H1 (cell line): ENCODE results near the gene UBE2E1. TPM values are rescaled to one million over a fixed set of nuclear protein-coding genes. Genes with fewer than 3 reads are reported as not detected.

Experiments used
- ASH2L ChIP-seq: fragments of 200-600, 300-600 bp; sonication (generic); IDR thresholded peaks from one replicate; pipeline ENCODE4 v1.7.1; 2017; ENCODE audit warnings: low read length
- CHD2 ChIP-seq: IDR thresholded peaks from 2 replicates; pipeline ENCODE4 v1.6.1; 2012; ENCODE audit warnings: low read length, improper control_type of control experiment
- CHD7 ChIP-seq: fragments of 300-600 bp; sonication (generic); IDR thresholded peaks from 2 replicates; pipeline ENCODE4 v1.7.1; 2012; ENCODE audit warnings: low read length, moderate library complexity, mild to moderate bottlenecking, inconsistent platforms; ENCODE audit not compliant: insufficient replicate concordance
- GABPA ChIP-seq: IDR thresholded peaks from 2 replicates; pipeline ENCODE4 v1.6.1; 2011; ENCODE audit warnings: mild to moderate bottlenecking, low read length, moderate library complexity, borderline replicate concordance; ENCODE audit not compliant: insufficient read depth
- POLR2A ChIP-seq, 2 experiments: IDR thresholded peaks; 1 replicate in 1 of 2; 2 replicates in 1 of 2; pipeline ENCODE4 v1.6.1; 2011; ENCODE audit warnings: low read depth in 2 of 2, low read length in 2 of 2, mild to moderate bottlenecking in 2 of 2; ENCODE audit errors: control extremely low read depth in 1 of 2
- RBBP5 ChIP-seq: IDR thresholded peaks from 2 replicates; pipeline ENCODE4 v1.7.1; 2012; ENCODE audit warnings: low read depth, mild to moderate bottlenecking, inconsistent platforms, low read length, moderate library complexity, borderline replicate concordance
- RNF2 ChIP-seq: fragments of 200-900, 300-1000 bp; sonication (generic); IDR thresholded peaks from 2 replicates; pipeline ENCODE4 v1.7.1; 2016; ENCODE audit warnings: borderline replicate concordance, low read depth, mild to moderate bottlenecking, antibody characterized with exemption, low read length; ENCODE audit not compliant: poor library complexity, severe bottlenecking; ENCODE audit errors: missing control alignments
- polyA plus RNA-seq, 7 experiments: library from polyadenylated mRNA; depleted of rRNA in 3 of 7; stranded (reverse) in 5 of 7; unstranded in 2 of 7; fragments of >200 nt in 5 of 7; fragments of 200-250 nt in 2 of 7; gene quantifications; 1 replicate in 5 of 7; 2 replicates in 1 of 7; 4 replicates in 1 of 7; pipeline versions ENCODE4 v1.2.1 to v1.2.3, GENCODE V29; 2011 to 2013; ENCODE audit warnings: missing spikeins in 2 of 7, mixed read lengths in 2 of 7
- total RNA-seq: library from RNA; stranded (reverse); fragmentation: NEBNext Ultra II Directional; extraction: Animal tissue kit (Norgen Biotek cat#: 25700); gene quantifications from 2 replicates; pipeline ENCODE4 v1.2.1, GENCODE V29; 2021

The UBE2E1 gene
- total and polyA plus RNA-seq, 2 of the 8 experiments (the other 6 are each of a cell fraction or from before 2014, with no cell fraction given) = 109 to 141 TPM

DNA sequence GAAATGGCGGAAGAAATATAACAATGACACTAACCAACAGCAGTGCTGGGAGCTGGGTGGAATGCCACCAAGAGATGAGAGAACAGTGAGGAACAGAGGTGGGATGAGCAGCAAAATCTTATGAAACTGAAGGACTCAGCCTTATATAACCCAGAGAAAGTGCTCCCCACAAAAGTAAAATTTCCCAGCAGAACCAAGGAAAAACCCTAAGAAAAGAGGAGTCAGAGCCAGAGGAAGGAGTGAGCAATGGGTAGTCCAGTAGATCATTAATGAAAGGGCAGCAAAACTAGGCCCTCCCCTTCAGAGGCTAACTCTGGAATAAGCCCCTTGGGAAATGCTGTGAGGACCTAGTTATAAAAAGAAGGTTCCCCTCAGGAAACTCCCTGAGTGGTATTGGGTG lies 24.7 kb upstream of the UBE2E1 start (continued):
- no peak for TF ChIP-seq CHD7
- TF ChIP-seq GABPA = no peak
- TF ChIP-seq CHD2 = no peak
- TF ChIP-seq RBBP5 = no peak
- no peak for TF ChIP-seq ASH2L
- no peak for TF ChIP-seq RNF2
- no peak for TF ChIP-seq POLR2A (IDR thresholded peaks at IDR 0.05; ENCODE audit: control extremely low read depth in 1 of 2, low read depth in 2 of 2, low read length in 2 of 2)
